ENCODE results near the gene C11orf91. TPM values are rescaled to one million over a fixed set of nuclear protein-coding genes. Genes with fewer than 3 reads are reported as not detected.

C11orf91 gene
- total and polyA plus RNA-seq, 2 of the 8 experiments (the other 6 are each of a cell fraction or from before 2014, with no cell fraction given) = not detected

DNA sequence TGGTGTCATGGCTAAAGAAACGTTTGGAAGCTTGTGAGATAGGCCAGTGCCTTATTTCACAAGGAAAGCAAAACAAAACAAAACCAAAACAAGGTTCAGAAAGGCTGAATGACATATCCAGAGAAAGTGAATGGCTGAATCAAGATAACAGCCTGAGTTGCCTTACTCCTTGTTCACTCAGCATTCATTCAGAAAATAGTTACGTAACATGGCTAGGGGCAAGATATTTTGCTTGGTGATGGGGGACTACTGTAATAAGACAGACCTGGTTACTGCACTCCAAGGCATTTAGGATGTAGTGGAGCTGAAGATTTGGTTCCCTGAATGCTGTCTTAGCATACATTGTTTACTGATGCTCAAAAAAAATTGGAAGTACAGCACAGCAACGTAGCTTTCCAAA lies 47.7 kb downstream of the C11orf91 start:
- CTCF ChIA-PET (ENCODE audit: partially characterized antibody) = no interaction called here

More for the DNA sequence above, 47.7 kb downstream of the C11orf91 start:
- Histone ChIP-seq H3K79me1 (ENCODE audit: low read depth, low read length) (no peaks in the 10 kb centered on the region), H3K27ac (ENCODE audit: low read depth, low read length) (no peak overlapping the region), H3K56ac (replicated peaks; ENCODE audit: insufficient read length, low read depth, low read length) (no peak overlapping the region), H2BK12ac (ENCODE audit: low read depth, low read length) (no peak overlapping the region), H3K9ac (replicated peaks in 1 of 4; ENCODE audit: extremely low read depth in 1 of 4, low read depth in 3 of 4, low read length in 3 of 4) (no peak overlapping the region), H2BK5ac (ENCODE audit: low read depth, low read length) (no peak overlapping the region), H3K23me2 (ENCODE audit: low read depth, low read length) (no peaks in the 10 kb centered on the region), H4K91ac (replicated peaks; ENCODE audit: insufficient read length, low read length) (no peak overlapping the region), H2BK120ac (replicated peaks; ENCODE audit: low read depth, low read length) (no peak overlapping the region), H3K79me2 (ENCODE audit: control insufficient read depth in 1 of 2, insufficient read depth in 2 of 2, low read length in 2 of 2) (no peaks in the 10 kb centered on the region), H3K4me3 (ENCODE audit: extremely low read depth in 1 of 4, insufficient read depth in 2 of 4, low read depth in 3 of 4, low read length in 4 of 4) (no peak overlapping the region), H4K20me1 (replicated peaks in 1 of 2; ENCODE audit: control insufficient read depth in 1 of 2, insufficient read depth in 2 of 2, low read length in 2 of 2) (no peaks in the 10 kb centered on the region), H2BK20ac (ENCODE audit: low read length) (no peak overlapping the region), H3K27me3 (replicated peaks in 1 of 4; ENCODE audit: control insufficient read depth in 3 of 4, extremely low read depth in 1 of 4, insufficient read depth in 3 of 4, low read length in 3 of 4) (no peaks in the 10 kb centered on the region), H3K4me2 (ENCODE audit: insufficient read depth in 1 of 2, low read depth in 2 of 2, low read length in 2 of 2) (no peak overlapping the region), H2AFZ (ENCODE audit: low read length) (no peak overlapping the region), H3K4ac (replicated peaks; ENCODE audit: insufficient read length, low read depth, low read length) (no peak overlapping the region), H4K5ac (ENCODE audit: insufficient read length, low read depth, low read length) (no peak overlapping the region), H3K14ac (ENCODE audit: insufficient read length) (no peak overlapping the region), H3K23ac (ENCODE audit: insufficient read length) (no peak overlapping the region), H3K36me3 (ENCODE audit: control insufficient read depth in 2 of 4, insufficient read depth in 4 of 4, low read length in 3 of 4) (no peaks in the 10 kb centered on the region; a peak in 1 of 8 replicates), H3K9me3 (ENCODE audit: insufficient read depth in 2 of 2, low read depth in 1 of 2, low read length in 1 of 2) (no peaks in the 10 kb centered on the region), H3K4me1 (replicated peaks in 1 of 4; ENCODE audit: control insufficient read depth in 3 of 4, insufficient read depth in 4 of 4, low read length in 3 of 4) (no peaks in the 10 kb centered on the region), H4K8ac (ENCODE audit: extremely low read depth, insufficient read depth, low read length) (no peak overlapping the region), H3K18ac (ENCODE audit: extremely low read depth, low read length) (no peak overlapping the region), H2BK15ac (ENCODE audit: low read length) (no peak overlapping the region), H2AK5ac (ENCODE audit: low read depth, low read length) (no peak overlapping the region)
- DNase-seq (ENCODE audit: low read depth in 1 of 2, low spot score in 2 of 2) (no peak), FAIRE-seq (no peak)
- TF ChIP-seq NANOG (IDR thresholded peaks at IDR 0.05; ENCODE audit: insufficient read depth, low read depth, low read length, poor library complexity, severe bottlenecking) (no peak), KDM4A (IDR thresholded peaks at IDR 0.05; ENCODE audit: low read depth, low read length, severe bottlenecking) (no peak), CBX8 (IDR thresholded peaks at IDR 0.05; ENCODE audit: borderline replicate concordance, low read depth, low read length) (no peak), JUND (IDR thresholded peaks at IDR 0.05; ENCODE audit: low read length) (no peak), JUN (IDR thresholded peaks at IDR 0.05; ENCODE audit: low read depth, low read length) (no peak)
- TF ChIP-seq, protein P1, sequence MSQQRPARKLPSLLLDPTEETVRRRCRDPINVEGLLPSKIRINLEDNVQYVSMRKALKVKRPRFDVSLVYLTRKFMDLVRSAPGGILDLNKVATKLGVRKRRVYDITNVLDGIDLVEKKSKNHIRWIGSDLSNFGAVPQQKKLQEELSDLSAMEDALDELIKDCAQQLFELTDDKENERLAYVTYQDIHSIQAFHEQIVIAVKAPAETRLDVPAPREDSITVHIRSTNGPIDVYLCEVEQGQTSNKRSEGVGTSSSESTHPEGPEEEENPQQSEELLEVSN (IDR thresholded peaks at IDR 0.05) = no peak
- POLR2A ChIA-PET (ENCODE audit: partially characterized antibody) = interaction anchor here (0.8 kb wide), 1 partner anchor 209 kb away, joined by 3 read pairs; no protein-coding TSS in a partner anchor
- 87% methylated on average over 3 of the region's 3 CpGs; no CpG with 5 or more reads in 1 of the 2 experiments for WGBS, 2 experiments (ENCODE audit: extremely low coverage in 1 of 2, insufficient coverage in 1 of 2, insufficient read length in 1 of 2, insufficient replicate concordance in 2 of 2, low coverage in 1 of 2, low lambda C conversion rate in 2 of 2, missing lambda C conversion rate in 1 of 2)

Data from H1 (cell line).